Lower leg skin (tissue), 4 donors: ENCODE measurements around the gene SLC39A11. TPM values are rescaled to one million over a fixed set of nuclear protein-coding genes. Genes with fewer than 3 reads are reported as not detected.

ENCODE experiments used
- DNase-seq, 2 donors: peaks; one replicate each; pipeline ENCODE4 v3.0.0-alpha.2; 2019; ENCODE audit warnings: low spot score in 2 of 2
- H3K4me3 ChIP-seq: fragments of 200-600 bp; sonication (generic); 2 replicates; pipeline ENCODE4 v1.5.1; 2017; ENCODE audit warnings: mild to moderate bottlenecking, low read depth; ENCODE audit not compliant: poor library complexity, severe bottlenecking
- POLR2A ChIP-seq, 2 donors: fragments of 450-650 bp; IDR thresholded peaks; one replicate each; pipeline ENCODE4 v1.6.1; 2016 to 2017; ENCODE audit warnings: antibody characterized with exemption in 2 of 2, mild to moderate bottlenecking in 1 of 2, moderate library complexity in 1 of 2
- WGBS, 2 donors: methylation state at CpG; one replicate each; pipeline ENCODE4 v1.1.5; 2018; 5-methylcytosine and 5-hydroxymethylcytosine counted together
- intact Hi-C: fragments of 100-400 bp; cut with DNase I; formaldehyde crosslinking; loops from one replicate; pipeline ENCODE4 v1.15.0; 2023; ENCODE audit warnings: low total_unique reads
- total RNA-seq, 4 donors: library from RNA; depleted of rRNA; stranded (reverse); fragments of >200 nt; gene quantifications; one replicate each; pipeline ENCODE4 v1.1.0, GENCODE V29; 2016
- TF ChIP-seq, protein P1 (sequence below), 3 donors: fragments of 450-650 bp; IDR thresholded peaks; one replicate each; pipeline ENCODE4 v1.5.1; 2016; ENCODE audit warnings: antibody characterized with exemption in 3 of 3, mild to moderate bottlenecking in 3 of 3, moderate library complexity in 2 of 3

SLC39A11 gene
- total RNA-seq, 4 donors from 2014 or later: 41.6 to 59.0 (median 47.1) TPM

DNA sequence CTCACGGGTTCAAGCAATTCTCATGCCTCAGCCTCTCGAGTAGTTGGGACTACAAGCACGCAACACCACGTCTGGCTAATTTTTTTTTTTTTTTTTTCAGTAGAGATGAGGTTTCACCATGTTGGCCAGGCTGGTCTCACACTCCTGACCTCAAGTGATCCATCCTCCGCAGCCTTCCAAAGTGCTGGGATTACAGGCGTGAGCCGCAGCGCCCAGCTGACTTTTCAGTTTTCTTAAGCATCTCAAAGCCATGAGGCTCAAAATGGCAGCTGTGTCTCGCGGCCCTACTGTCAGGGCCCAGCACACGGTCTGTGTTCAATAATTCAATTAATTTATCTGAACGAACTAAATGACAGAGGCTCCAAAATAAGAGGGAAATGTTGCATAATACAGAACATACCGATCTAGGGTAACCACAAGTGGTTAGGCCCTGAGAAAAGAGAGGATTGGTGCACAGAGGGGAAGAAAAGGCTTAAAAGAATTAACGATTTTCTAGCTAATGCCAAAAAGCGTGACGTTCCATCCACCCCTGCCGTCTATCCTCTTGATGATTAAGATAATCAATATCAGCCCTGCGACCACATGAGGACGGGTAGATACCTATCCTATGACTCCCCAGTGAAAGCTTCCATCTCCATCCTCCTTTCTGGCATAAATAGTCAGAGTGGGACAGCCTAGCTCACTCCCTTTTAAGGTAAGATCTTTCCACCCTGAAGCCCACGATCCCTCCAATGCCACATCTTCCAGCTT is 136.9 kb downstream of the SLC39A11 start:
- 94 to 96% methylated on average over 20 of the region's 20 CpGs for WGBS, 2 donors
- no peak for TF ChIP-seq POLR2A (IDR thresholded peaks at IDR 0.05)
- TF ChIP-seq, protein P1, sequence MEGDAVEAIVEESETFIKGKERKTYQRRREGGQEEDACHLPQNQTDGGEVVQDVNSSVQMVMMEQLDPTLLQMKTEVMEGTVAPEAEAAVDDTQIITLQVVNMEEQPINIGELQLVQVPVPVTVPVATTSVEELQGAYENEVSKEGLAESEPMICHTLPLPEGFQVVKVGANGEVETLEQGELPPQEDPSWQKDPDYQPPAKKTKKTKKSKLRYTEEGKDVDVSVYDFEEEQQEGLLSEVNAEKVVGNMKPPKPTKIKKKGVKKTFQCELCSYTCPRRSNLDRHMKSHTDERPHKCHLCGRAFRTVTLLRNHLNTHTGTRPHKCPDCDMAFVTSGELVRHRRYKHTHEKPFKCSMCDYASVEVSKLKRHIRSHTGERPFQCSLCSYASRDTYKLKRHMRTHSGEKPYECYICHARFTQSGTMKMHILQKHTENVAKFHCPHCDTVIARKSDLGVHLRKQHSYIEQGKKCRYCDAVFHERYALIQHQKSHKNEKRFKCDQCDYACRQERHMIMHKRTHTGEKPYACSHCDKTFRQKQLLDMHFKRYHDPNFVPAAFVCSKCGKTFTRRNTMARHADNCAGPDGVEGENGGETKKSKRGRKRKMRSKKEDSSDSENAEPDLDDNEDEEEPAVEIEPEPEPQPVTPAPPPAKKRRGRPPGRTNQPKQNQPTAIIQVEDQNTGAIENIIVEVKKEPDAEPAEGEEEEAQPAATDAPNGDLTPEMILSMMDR (IDR thresholded peaks at IDR 0.05): no peak
- no peak overlapping the region for H3K4me3 ChIP-seq
- DNase-seq: no peak
- intact Hi-C loops: no loop called here

DNA sequence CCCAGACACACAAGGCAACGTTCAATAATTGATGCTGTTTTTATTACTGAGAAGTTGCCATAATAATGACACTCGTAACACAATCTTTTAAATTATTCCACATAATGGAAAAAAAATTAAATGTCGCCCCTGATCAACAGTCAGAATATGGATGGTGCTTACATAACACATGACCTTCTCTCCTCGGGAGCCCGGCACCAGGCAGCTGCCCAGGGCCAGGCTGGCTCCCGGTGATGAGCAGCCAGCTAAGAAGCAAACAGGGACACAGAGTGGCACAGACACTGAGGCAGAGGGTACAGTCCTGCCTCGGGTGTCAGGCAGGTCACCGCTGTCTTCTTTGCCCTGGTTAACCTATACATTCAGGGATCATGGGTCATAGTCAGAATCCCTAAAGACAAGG is 137.9 kb downstream of the SLC39A11 start:
- intact Hi-C loops: no loop called here
- WGBS, 2 donors: 92 to 95% methylated on average over 8 of the region's 8 CpGs
- no peak for TF ChIP-seq POLR2A (IDR thresholded peaks at IDR 0.05)
- TF ChIP-seq, protein P1 (IDR thresholded peaks at IDR 0.05): no peak
- no peak for DNase-seq
- no peak overlapping the region for H3K4me3 ChIP-seq

DNA sequence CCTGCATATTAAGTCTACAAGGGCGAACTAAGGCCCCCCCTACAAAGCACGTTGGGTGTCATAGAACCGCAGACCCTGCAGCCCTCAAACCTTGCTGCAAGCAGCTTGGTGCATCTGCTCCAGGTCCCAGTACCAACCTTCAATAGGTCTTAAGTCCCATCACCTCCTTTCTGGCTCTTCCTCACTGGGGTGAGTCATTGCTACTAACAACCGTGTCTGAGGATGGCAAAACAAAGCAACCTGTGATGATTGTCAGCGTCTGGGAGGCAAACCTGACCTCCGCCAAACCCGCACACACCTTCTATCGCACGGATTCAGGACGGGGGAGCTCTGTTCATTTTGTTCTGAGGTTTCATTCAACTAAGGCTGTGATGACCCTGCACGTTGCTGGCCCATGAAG is 138.9 kb downstream of the SLC39A11 start:
- TF ChIP-seq POLR2A (IDR thresholded peaks at IDR 0.05): no peak
- TF ChIP-seq, protein P1 (IDR thresholded peaks at IDR 0.05): no peak
- 83 to 84% methylated on average over 11 of the region's 11 CpGs for WGBS, 2 donors

GRCh38 chr17:72952641-72953315 is 139.7 kb downstream of the SLC39A11 start:
- no peak for DNase-seq
- no peak for TF ChIP-seq POLR2A (IDR thresholded peaks at IDR 0.05)
- TF ChIP-seq, protein P1 (IDR thresholded peaks at IDR 0.05): no peak
- H3K4me3 ChIP-seq: no peak overlapping the region
- 85 to 93% methylated on average over 10 of the region's 10 CpGs for WGBS, 2 donors
- intact Hi-C loops: no loop called here

More for the DNA sequence above, 138.9 kb downstream of the SLC39A11 start:
- no peak overlapping the region for H3K4me3 ChIP-seq
- DNase-seq: no peak
- intact Hi-C loops: no loop called here

DNA sequence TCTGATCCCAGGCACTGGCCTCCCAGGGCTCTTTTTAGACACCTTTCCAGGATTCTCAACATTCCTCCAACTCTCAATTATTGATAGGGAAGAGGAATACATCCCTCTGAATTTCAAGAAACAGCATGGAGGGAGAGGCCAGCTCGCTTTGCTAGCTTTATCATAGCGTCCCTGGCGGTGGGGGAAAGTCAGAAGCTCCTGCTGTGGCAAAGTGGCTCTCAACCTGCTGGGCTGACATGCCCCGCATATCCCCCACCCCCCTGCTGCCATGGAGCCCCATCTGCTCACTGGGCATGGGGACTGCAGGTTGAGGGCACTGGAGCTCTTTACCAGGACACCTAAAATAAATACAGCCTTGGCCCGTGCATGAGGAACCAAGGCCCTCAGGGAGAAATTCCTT is 140.3 kb downstream of the SLC39A11 start:
- intact Hi-C loops: no loop called here
- H3K4me3 ChIP-seq: no peak overlapping the region
- WGBS, 2 donors: 87 to 93% methylated on average over 5 of the region's 5 CpGs
- TF ChIP-seq, protein P1 (IDR thresholded peaks at IDR 0.05): no peak
- no peak for TF ChIP-seq POLR2A (IDR thresholded peaks at IDR 0.05)
- DNase-seq: no peak
